Thoracic aorta (tissue), 2 donors: Measurements from ENCODE around the gene IQSEC1. TPM values are rescaled to one million over a fixed set of nuclear protein-coding genes. Genes with fewer than 3 reads are reported as not detected.

ENCODE experiments used
- ATAC-seq: fragments of 150-250 bp; one replicate; pipeline ENCODE4 v1.8.0; 2017; ENCODE audit warnings: low read depth; ENCODE audit not compliant: insufficient number of reproducible peaks, low FRiP score
- DNase-seq: peaks from one replicate; pipeline ENCODE4 v3.0.0-alpha.2; 2020; ENCODE audit warnings: low spot score
- H3K27ac ChIP-seq, 2 donors: fragments of 200-600 bp; sonication (generic); 1 replicate in 1 of 2; 2 replicates in 1 of 2; pipeline ENCODE4 v1.5.1; 2016; ENCODE audit warnings: mild to moderate bottlenecking in 2 of 2, moderate library complexity in 2 of 2
- H3K27me3 ChIP-seq: fragments of 200-600 bp; sonication (generic); replicated peaks from 2 replicates; pipeline ENCODE4 v1.6.0; 2016; ENCODE audit warnings: mild to moderate bottlenecking; ENCODE audit not compliant: insufficient read depth
- H3K36me3 ChIP-seq: fragments of 200-600 bp; sonication (generic); one replicate; pipeline ENCODE4 v1.5.1; 2016
- H3K4me1 ChIP-seq, 2 donors: fragments of 200-600 bp; sonication (generic); 1 replicate in 1 of 2; 2 replicates in 1 of 2; pipeline versions ENCODE4 v1.5.1 to v1.6.0; 2016; ENCODE audit warnings: low read depth in 2 of 2, mild to moderate bottlenecking in 1 of 2; ENCODE audit not compliant: control insufficient read depth in 1 of 2
- H3K4me3 ChIP-seq: fragments of 200-600 bp; sonication (generic); 2 replicates; pipeline ENCODE4 v1.5.1; 2016; ENCODE audit warnings: mild to moderate bottlenecking
- H3K9me3 ChIP-seq: fragments of 200-600 bp; sonication (generic); 2 replicates; pipeline ENCODE4 v1.5.1; 2016
- CTCF ChIP-seq: fragments of 200-600 bp; sonication (generic); IDR thresholded peaks from one replicate; pipeline ENCODE4 v1.5.1; 2019; ENCODE audit warnings: antibody characterized with exemption
- total RNA-seq, 2 donors: library from RNA; depleted of rRNA; stranded (reverse); fragments of >200 nt; gene quantifications; one replicate each; pipeline versions ENCODE4 v1.1.0 to v1.2.3, GENCODE V29; 2016

Gene IQSEC1
- total RNA-seq, 2 donors from 2014 or later: 93.6 to 121 TPM

DNA sequence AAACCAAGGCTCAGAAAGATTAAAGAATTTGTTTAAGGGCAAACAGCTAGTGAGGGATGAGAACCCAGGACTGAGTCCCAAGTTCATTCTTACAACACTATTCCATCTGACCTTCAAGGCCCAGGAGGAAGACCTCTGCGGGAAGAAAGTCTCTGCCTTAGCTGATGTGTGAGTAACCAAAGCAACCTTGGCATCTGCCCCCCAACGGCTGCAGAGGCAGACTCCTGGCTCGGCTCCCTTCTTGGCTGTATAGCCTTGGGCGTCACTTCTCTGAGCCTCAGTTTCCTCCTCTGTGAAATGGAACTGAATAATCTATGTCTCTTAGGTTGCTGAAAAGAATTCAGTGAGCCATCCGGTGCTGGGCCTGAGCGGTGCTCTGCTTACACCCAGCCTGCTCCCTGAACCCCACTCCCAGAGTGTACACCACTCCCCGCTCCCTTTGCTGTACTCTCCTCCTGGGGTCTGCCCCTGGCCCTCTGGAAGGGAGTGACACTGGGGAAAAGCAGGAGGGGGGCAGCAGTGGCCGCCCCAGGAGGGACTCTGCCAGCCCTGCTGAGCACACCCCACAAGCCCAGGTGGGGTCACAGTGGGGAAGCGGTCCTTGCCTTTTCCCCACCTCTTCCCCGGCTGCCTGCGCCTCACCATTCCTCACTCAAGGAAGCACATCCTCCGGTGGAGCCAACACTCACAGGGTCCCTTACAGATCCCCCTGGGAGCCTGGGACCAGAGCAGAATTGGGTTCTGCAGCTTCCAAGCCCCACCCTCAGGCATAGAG lies 97.3 kb downstream of the IQSEC1 start:
- no peaks in the 10 kb centered on the region for H3K4me1 ChIP-seq
- H3K36me3 ChIP-seq: no peaks in the 10 kb centered on the region
- no peaks in the 10 kb centered on the region for H3K9me3 ChIP-seq
- no peak overlapping the region for H3K27ac ChIP-seq
- no peak for DNase-seq
- TF ChIP-seq CTCF: no peak
- no peak for ATAC-seq
- H3K4me3 ChIP-seq: no peak overlapping the region
- H3K27me3 ChIP-seq: no peaks in the 10 kb centered on the region

DNA sequence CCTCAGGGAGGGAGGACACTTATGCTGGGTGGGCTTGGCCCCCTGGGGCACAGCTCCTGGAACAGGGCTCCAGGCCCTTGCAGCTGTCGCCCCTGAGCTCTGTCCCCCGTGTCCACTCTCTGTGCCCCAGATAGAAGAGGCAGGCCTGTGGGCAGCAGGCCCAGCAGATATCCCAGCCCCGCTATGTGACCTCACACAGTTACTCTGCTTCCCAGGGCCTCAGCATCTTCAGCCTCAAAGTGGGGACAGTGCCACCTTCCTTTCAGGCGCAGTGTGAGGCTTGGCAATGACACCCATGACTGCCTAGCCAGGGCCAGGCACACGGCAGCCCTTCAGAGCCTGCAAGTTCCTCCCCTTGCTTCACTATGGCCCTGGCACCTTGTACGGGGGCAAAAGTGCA lies 98.4 kb downstream of the IQSEC1 start:
- Histone ChIP-seq H3K9me3 (no peaks in the 10 kb centered on the region), H3K4me3 (no peak overlapping the region), H3K36me3 (no peaks in the 10 kb centered on the region), H3K4me1 (peaks cover 0 to 10% of the 10 kb centered on the region in 2 donors), H3K27me3 (no peaks in the 10 kb centered on the region), H3K27ac (no peak overlapping the region)
- DNase-seq: no peak
- no peak for ATAC-seq
- no peak for TF ChIP-seq CTCF

DNA sequence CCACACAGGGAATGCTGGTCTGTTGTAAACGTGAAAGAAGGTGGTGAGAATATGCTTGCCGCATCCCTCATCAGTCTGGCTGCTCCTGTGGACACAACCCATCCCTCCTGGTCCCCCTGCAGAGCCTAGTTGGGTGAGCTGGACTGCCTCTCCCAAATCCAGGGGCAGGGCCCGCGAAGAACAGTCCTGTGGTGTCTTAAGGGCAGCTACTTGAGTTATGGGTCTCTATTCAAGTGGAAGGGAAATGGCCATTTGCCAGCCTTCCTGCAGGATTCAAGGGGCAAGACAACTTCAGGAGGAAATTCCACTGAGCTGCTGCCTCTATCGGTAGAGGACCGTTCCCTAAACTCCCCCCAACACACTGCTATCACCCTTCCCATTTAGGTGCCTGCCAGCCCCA lies 98.9 kb downstream of the IQSEC1 start:
- Histone ChIP-seq H3K27me3 (no peaks in the 10 kb centered on the region), H3K27ac (no peak overlapping the region), H3K4me1 (peaks cover 4 to 14% of the 10 kb centered on the region in 2 donors), H3K9me3 (no peaks in the 10 kb centered on the region), H3K4me3 (no peak overlapping the region), H3K36me3 (no peaks in the 10 kb centered on the region)
- DNase-seq: no peak
- ATAC-seq: no peak
- TF ChIP-seq CTCF: no peak

DNA sequence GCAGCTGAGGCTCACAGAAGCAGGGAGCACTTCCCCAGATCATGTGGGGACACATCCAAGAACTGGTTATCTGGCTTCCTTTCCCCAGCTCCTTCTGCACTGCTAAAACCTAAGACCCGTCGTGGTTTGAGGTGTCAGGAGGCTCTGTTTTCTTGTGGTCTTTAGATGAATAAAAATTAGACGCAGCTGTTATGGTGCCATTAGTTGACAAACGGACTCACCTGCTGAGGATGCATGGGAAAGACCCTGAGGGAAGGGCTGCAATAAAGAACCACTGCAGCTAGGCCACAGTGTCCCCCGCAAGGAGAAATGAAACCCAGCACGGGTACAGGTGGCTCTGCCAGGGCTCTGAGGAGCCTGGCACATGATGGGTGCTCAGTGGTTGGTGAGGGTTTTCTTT lies 99.4 kb downstream of the IQSEC1 start:
- no peak for TF ChIP-seq CTCF
- Histone ChIP-seq H3K4me3 (no peak overlapping the region), H3K36me3 (no peaks in the 10 kb centered on the region), H3K27me3 (no peaks in the 10 kb centered on the region), H3K9me3 (no peaks in the 10 kb centered on the region), H3K4me1 (peaks cover 6 to 19% of the 10 kb centered on the region in 2 donors), H3K27ac (no peak overlapping the region)
- DNase-seq (no peak), ATAC-seq (no peak)

DNA sequence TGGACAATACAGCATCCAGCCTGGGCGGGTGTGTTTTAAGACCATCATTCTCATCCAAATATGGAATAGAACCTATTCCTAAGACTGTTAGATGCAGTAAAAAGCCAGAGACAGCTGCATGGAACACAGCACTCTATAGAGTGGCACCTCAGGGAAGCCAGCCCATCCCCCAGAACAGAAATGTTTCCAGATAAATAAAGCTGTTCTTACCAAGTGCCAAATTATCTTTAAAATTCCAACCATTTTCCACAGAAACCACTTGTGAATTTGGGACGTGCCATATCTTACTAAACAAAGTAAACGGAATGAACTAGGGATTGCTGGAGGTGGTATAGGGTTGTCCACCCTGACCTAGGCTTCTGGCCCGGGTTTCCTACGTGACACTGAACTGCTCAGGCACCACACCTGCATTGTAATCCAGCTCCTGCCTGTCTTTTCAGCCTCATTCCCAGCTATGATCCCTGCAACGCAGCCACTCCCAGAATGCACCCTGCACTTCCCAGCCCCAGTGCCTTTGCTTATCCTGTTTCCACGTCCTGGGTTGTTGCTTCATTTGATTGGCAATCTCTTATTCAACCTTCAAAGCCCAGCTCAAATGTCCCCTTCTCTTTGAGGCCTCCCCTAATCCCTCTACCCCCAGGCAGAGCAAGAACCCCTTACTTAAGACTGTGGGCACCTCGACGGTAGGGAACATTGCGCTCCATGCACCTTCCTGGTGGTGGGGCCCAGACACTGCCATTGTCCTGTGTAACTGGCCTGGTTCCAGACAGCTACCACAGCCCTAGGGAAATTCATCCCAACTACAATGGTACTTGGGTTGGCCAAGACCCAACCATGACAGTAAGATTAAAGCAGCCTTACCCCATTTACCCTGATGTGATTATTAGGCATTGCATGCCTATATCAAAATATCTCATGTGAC lies 100.2 kb downstream of the IQSEC1 start:
- no peak overlapping the region for H3K4me3 ChIP-seq
- DNase-seq: no peak
- no peaks in the 10 kb centered on the region for H3K9me3 ChIP-seq
- H3K27ac ChIP-seq: no peak overlapping the region
- no peak for TF ChIP-seq CTCF
- H3K27me3 ChIP-seq: no peaks in the 10 kb centered on the region
- ATAC-seq: no peak
- H3K36me3 ChIP-seq: no peaks in the 10 kb centered on the region
- peaks cover 10 to 27% of the 10 kb centered on the region in 2 donors for H3K4me1 ChIP-seq
